Endothelial cell (in vitro differentiated cells): ENCODE measurements around the gene USP48. TPM values are rescaled to one million over a fixed set of nuclear protein-coding genes. Genes with fewer than 3 reads are reported as not detected.
"Not testable (repeated sequence)": the region's sequence is repeated elsewhere in the genome, so short reads cannot be mapped to it uniquely, and the experiment has no call there.

Experiments used
- DNase-seq: peaks from one replicate; pipeline ENCODE4 v3.0.0; 2021; ENCODE audit warnings: low spot score
- H3K27ac Mint-ChIP-seq: one replicate; pipeline ENCODE4 v1.8.0; 2021; ENCODE audit warnings: mixed read lengths, inconsistent platforms; ENCODE audit not compliant: unreplicated experiment
- H3K27me3 Mint-ChIP-seq: one replicate; pipeline ENCODE4 v1.8.0; 2021; ENCODE audit warnings: mild to moderate bottlenecking, moderate library complexity, mixed read lengths, inconsistent platforms; ENCODE audit not compliant: unreplicated experiment
- H3K36me3 Mint-ChIP-seq: one replicate; pipeline ENCODE4 v1.8.0; 2021; ENCODE audit warnings: mild to moderate bottlenecking, low read depth, mixed read lengths, inconsistent platforms; ENCODE audit not compliant: unreplicated experiment
- H3K4me1 Mint-ChIP-seq: one replicate; pipeline ENCODE4 v1.8.0; 2021; ENCODE audit warnings: mild to moderate bottlenecking, mixed read lengths, inconsistent platforms; ENCODE audit not compliant: unreplicated experiment
- H3K4me3 Mint-ChIP-seq: one replicate; pipeline ENCODE4 v1.8.0; 2021; ENCODE audit warnings: mild to moderate bottlenecking, mixed read lengths, inconsistent platforms; ENCODE audit not compliant: unreplicated experiment
- H3K9me3 Mint-ChIP-seq: one replicate; pipeline ENCODE4 v1.8.0; 2021; ENCODE audit warnings: mixed read lengths, inconsistent platforms; ENCODE audit not compliant: unreplicated experiment
- CTCF ChIP-seq: fragments of 200-600 bp; sonication (generic); IDR thresholded peaks from one replicate; pipeline ENCODE4 v1.5.0; 2021; ENCODE audit warnings: antibody characterized with exemption; ENCODE audit not compliant: unreplicated experiment
- total RNA-seq: library from RNA; stranded (reverse); fragmentation: NEBNext Ultra II Directional; extraction: Animal tissue kit (Norgen Biotek cat#: 25700); gene quantifications from one replicate; pipeline ENCODE4 v1.2.1, GENCODE V29; 2021; ENCODE audit not compliant: unreplicated experiment

USP48 gene
- total RNA-seq, 1 donor from 2014 or later = 57.9 TPM

GRCh38 chr1:21793104-21793503, 10.2 kb upstream of the USP48 start:
- Mint-ChIP-seq H3K36me3 (peaks cover 9% of the 10 kb centered on the region), H3K27me3 (peaks cover 2% of the 10 kb centered on the region), H3K9me3 (no peaks in the 10 kb centered on the region), H3K4me3 (no peak overlapping the region), H3K27ac (no peak overlapping the region), H3K4me1 (no peaks in the 10 kb centered on the region)
- no peak for TF ChIP-seq CTCF
- DNase-seq = no peak

GRCh38 chr1:21786640-21787039, 3.7 kb upstream of the USP48 start:
- H3K4me1 Mint-ChIP-seq = peaks cover 5% of the 10 kb centered on the region
- peaks cover 10% of the 10 kb centered on the region for H3K36me3 Mint-ChIP-seq
- H3K27me3 Mint-ChIP-seq = no peaks in the 10 kb centered on the region
- H3K4me3 Mint-ChIP-seq = no peak overlapping the region
- no peaks in the 10 kb centered on the region for H3K9me3 Mint-ChIP-seq
- no peak overlapping the region for H3K27ac Mint-ChIP-seq
- DNase-seq = no peak
- no peak for TF ChIP-seq CTCF

- not testable (repeated sequence) for H3K4me3 Mint-ChIP-seq, H3K27me3 Mint-ChIP-seq, H3K4me1 Mint-ChIP-seq, H3K27ac Mint-ChIP-seq, H3K9me3 Mint-ChIP-seq, DNase-seq
- H3K36me3 Mint-ChIP-seq = peaks cover 11% of the 10 kb centered on the region
These were observed 2.8 kb upstream of the USP48 start for GRCh38 chr1:21785764-21786163.

- no peaks in the 10 kb centered on the region for H3K9me3 Mint-ChIP-seq
- H3K4me1 Mint-ChIP-seq = peaks cover 17% of the 10 kb centered on the region
- H3K4me3 Mint-ChIP-seq = peak overlapping the region; percentile 95
- TF ChIP-seq CTCF = no peak
- H3K27ac Mint-ChIP-seq = peak overlapping the region; percentile 100
- no peaks in the 10 kb centered on the region for H3K27me3 Mint-ChIP-seq
- H3K36me3 Mint-ChIP-seq = peaks cover 11% of the 10 kb centered on the region
- DNase-seq = peak; percentile 85
These were observed 992 bp upstream of the USP48 start for GRCh38 chr1:21783679-21784603.

- H3K27ac Mint-ChIP-seq = peak overlapping the region; percentile 90
- DNase-seq = no peak
- H3K27me3 Mint-ChIP-seq = no peaks in the 10 kb centered on the region
- peaks cover 17% of the 10 kb centered on the region for H3K4me1 Mint-ChIP-seq
- H3K4me3 Mint-ChIP-seq = peak overlapping the region; percentile 95
- no peak for TF ChIP-seq CTCF
- no peaks in the 10 kb centered on the region for H3K9me3 Mint-ChIP-seq
- H3K36me3 Mint-ChIP-seq = peaks cover 11% of the 10 kb centered on the region
These were observed 541 bp downstream of the USP48 start for GRCh38 chr1:21782349-21782867.
